ENCODE data around the gene CCDC198.

GRCh38 chr14:57420033-57420432 is 73.6 kb downstream of the CCDC198 start:
- no peak for TF ChIP-seq CTCF (IDR thresholded peaks at IDR 0.05; ENCODE audit: low read depth, low read length, poor library complexity, severe bottlenecking)
- no peak for TF ChIP-seq EZH2phosphoT487 (IDR thresholded peaks at IDR 0.05; ENCODE audit: borderline replicate concordance, low read length)

Measured in DOHH2 (cell line).